Cardiac muscle cell (in vitro differentiated cells and primary cell): ENCODE measurements around the gene C12orf43. TPM values are rescaled to one million over a fixed set of nuclear protein-coding genes. Genes with fewer than 3 reads are reported as not detected.

ENCODE experiments used
- DNase-seq, 2 donors: peaks; one replicate each; pipeline versions ENCODE4 v3.0.0 to v3.0.0-alpha.2; 2010 to 2017; ENCODE audit warnings: low read depth in 1 of 2, low spot score in 1 of 2
- H3K27ac ChIP-seq: fragments of 200-600 bp; sonication (generic); 2 replicates; pipeline ENCODE4 v1.5.1; 2016
- H3K27me3 ChIP-seq: fragments of 200-600 bp; sonication (generic); 2 replicates; pipeline ENCODE4 v1.6.0; 2016; ENCODE audit warnings: control low read depth
- H3K36me3 ChIP-seq: fragments of 200-600 bp; sonication (generic); 2 replicates; pipeline ENCODE4 v1.5.1; 2016; ENCODE audit warnings: control low read depth
- H3K4me1 ChIP-seq: fragments of 200-600 bp; sonication (generic); 2 replicates; pipeline ENCODE4 v1.8.1; 2017; ENCODE audit warnings: low read depth, mild to moderate bottlenecking, mixed run types
- H3K4me3 ChIP-seq: fragments of 200-600 bp; sonication (generic); 2 replicates; pipeline ENCODE4 v1.5.1; 2016; ENCODE audit warnings: mild to moderate bottlenecking
- H3K9me3 ChIP-seq: fragments of 200-600 bp; sonication (generic); 2 replicates; pipeline ENCODE4 v1.5.1; 2017; ENCODE audit warnings: low read depth, mild to moderate bottlenecking, control low read depth
- CTCF ChIP-seq: IDR thresholded peaks from 2 replicates; pipeline ENCODE4 v1.5.1; 2012; ENCODE audit warnings: low read depth, mild to moderate bottlenecking, low read length
- polyA plus RNA-seq: library from polyadenylated mRNA; unstranded; fragments of >200 nt; fragmentation: Nextera tagmentation; extraction: Ambion mirVana; gene quantifications from 2 replicates; pipeline ENCODE4 v1.2.1, GENCODE V29; 2016
- total RNA-seq: library from RNA; depleted of rRNA; stranded (reverse); fragments of >200 nt; gene quantifications from 2 replicates; pipeline ENCODE4 v1.2.3, GENCODE V29; 2016

C12orf43 gene
- total and polyA plus RNA-seq, 2 experiments from 2014 or later = 20.5 to 24.4 TPM

GRCh38 chr12:120979862-120980696 lies 36.2 kb downstream of the C12orf43 start:
- Histone ChIP-seq H3K4me3 (no peak overlapping the region), H3K27ac (no peak overlapping the region), H3K36me3 (no peaks in the 10 kb centered on the region), H3K27me3 (no peaks in the 10 kb centered on the region), H3K9me3 (no peaks in the 10 kb centered on the region), H3K4me1 (no peaks in the 10 kb centered on the region)
- DNase-seq = peak in 1 of 2 donors; percentile 28
- no peak for TF ChIP-seq CTCF

GRCh38 chr12:120979220-120979861 lies 36.9 kb downstream of the C12orf43 start:
- no peaks in the 10 kb centered on the region for H3K9me3 ChIP-seq
- no peaks in the 10 kb centered on the region for H3K27me3 ChIP-seq
- no peak overlapping the region for H3K4me3 ChIP-seq
- DNase-seq = no peak
- H3K36me3 ChIP-seq = no peaks in the 10 kb centered on the region
- H3K4me1 ChIP-seq = no peaks in the 10 kb centered on the region
- no peak for TF ChIP-seq CTCF
- H3K27ac ChIP-seq = no peak overlapping the region

GRCh38 chr12:120978296-120979219 lies 37.7 kb downstream of the C12orf43 start, which contains the start of gene HNF1A:
TSS of gene HNF1A (plus strand) at chr12:120978543. CDS start at chr12:120978769, 226 bp downstream.
- Histone ChIP-seq H3K27ac (no peak within 1 kb of the TSS), H3K36me3 (no peaks in the 10 kb centered on the region), H3K27me3 (no peaks in the 10 kb centered on the region), H3K4me3 (no peak within 1 kb of the TSS), H3K4me1 (no peaks in the 10 kb centered on the region), H3K9me3 (no peaks in the 10 kb centered on the region)
- no peak for DNase-seq
- TF ChIP-seq CTCF = no peak

- H3K9me3 ChIP-seq = no peaks in the 10 kb centered on the region
- TF ChIP-seq CTCF = no peak
- H3K27ac ChIP-seq = no peak overlapping the region
- no peaks in the 10 kb centered on the region for H3K4me1 ChIP-seq
- DNase-seq = no peak
- H3K4me3 ChIP-seq = no peak overlapping the region
- H3K27me3 ChIP-seq = no peaks in the 10 kb centered on the region
- H3K36me3 ChIP-seq = no peaks in the 10 kb centered on the region
These were observed 38.6 kb downstream of the C12orf43 start for GRCh38 chr12:120977531-120978295.
